ENCODE measurements around the gene PIM2.

Gene PIM2

DNA sequence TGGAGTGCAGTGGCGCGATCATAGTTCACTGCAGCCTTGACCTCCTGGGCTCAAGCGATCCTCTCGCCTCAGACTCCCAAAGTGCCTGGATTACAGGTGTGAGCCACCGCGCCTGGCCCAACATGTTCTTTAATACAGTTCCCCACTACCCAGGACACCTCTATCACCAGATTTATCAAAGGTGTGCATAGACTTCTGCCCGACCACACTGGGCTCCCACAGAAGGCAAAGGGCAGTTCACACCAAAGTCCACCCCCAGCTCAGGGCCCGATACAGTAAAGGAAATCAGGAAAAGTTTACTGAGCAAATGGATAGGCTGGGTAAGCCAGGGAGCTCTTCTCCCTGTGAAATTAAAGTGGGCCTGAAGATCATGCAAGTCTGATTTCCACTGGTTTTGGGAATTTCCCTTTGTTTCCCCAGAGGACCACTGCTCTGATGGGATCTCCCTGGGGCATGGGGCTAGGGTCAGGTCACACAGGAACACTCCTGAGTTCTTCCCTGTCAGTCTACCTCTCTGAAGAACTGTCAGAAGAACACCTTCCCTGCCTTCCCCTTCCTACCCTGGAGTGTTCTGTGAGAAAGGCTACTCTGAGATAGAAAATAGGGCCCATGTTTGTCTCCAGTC lies 17.7 kb upstream of the PIM2 start:
- no peak for DNase-seq (ENCODE audit: low read depth in 1 of 2, low spot score in 1 of 2)

DNA sequence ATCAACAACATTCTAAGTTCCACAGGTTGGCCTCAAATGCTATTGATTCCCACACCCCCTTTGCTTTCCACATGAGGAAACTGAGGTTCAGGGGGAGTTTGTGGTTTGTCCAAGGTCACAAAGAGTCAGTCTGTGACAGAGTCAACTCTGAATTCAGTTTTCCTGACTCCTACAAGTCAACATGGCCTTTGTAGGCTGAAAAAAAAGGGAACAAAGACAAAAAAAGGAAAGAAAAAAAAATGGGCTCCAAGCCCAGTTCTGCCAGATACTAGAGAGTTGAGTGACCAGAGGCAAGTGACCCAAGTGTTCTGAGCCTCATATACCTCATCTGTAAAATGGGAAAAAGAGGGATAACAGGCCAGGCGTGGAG lies 16.5 kb upstream of the PIM2 start:
- no peak for DNase-seq (ENCODE audit: low read depth in 1 of 2, low spot score in 1 of 2)

DNA sequence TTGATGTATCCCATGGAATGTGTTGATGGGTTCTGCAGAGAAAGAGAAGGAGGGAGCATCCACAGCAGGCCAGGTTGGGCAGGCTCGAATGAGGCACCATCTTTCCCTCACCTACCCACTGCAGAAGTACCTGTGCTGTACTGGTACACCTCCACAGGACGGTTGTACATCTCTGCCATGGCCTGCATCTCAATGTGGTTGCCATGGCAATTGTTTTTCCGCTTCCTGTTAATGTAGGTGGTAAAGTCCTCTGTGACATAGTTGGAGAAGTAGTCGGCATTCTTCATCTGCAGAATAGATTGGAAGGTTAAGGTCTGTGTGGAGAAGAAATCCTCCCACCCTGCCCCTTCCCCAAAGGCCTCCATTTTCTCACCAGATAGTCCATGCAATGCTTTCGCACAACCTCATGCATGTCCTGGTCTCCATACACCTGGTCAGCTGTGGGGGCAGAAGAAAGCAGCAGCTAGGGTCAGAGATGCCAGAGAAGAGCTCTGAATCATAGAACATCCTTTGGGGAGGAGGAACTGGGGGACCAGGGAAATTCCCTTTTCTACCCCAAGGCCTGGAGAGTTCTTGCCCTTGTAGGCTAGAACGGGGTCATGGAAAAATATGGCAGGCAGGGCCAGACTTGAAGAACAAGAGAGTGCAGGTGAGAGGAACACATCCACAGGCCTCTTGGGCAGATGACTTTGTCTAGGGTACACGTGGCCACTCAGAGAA lies 15.9 kb upstream of the PIM2 start:
- DNase-seq (ENCODE audit: low read depth in 1 of 2, low spot score in 1 of 2): no peak

DNA sequence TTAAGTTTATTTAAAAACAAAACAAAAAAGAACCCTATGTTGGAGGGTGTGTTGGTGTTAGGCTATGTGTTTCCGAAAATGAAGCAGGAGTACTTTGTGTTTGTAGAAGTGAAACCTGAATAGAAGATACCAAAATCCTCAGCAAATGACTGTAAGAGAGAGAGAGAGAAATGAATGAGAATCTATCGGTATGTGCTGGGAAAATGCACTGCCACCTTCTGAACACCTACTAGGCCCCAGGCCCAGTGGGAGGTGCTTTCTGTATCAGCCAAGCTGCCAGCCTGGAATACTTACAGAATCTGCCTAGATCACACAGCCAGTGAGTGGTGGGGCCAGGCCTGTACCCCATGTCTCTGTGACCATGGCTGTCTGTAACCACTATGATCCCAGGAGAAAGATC lies 14.9 kb upstream of the PIM2 start:
- DNase-seq (ENCODE audit: low read depth in 1 of 2, low spot score in 1 of 2): no peak

DNA sequence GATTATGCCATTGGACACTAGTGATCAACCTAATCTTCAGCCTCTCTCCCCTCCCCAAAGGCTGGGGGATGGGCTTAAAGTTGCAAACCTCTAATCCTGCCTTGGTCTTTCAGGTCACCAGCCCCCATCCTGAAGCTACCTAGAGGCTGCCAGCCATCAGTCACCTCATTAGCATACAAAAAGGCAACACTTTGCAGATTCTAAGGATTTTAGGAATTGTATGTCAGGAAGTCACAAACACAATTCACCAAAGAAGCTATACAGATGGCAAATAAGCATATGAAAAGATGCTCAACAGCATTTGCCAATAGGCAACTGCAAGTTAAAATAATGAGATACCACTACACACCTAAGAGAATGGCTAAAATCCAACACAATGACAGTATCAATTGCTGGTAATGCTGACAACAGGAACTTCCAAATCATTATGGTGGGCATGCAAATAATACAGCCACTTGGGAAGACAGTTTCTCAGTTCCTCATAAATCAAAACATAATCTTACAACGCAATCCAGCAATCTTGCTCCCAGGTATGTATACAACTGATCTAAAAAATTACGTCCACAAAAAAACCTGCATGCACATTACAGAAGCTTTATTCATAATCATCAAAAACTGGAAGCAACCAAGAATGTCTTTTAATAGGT lies 9.0 kb upstream of the PIM2 start:
- no peak for DNase-seq (ENCODE audit: low read depth in 1 of 2, low spot score in 1 of 2)

DNA sequence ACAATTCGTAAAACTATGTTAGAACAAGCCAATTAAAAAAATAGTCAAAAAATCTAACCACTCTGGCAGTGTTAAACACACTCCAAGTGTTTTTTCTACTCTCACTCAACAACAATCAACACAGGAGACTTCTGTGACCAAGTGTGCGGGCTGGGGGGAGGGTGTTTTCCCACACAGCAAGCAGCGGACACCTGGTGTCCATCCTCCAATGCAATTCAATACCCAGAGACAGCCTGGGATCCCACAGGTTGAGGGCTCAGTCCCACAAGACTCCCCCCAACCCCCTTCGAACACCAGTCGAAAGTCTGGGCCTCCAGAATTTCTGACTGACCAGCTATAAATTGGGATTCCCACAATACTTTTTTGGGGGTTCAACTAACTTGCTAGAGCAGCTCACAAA lies 8.3 kb upstream of the PIM2 start:
- no peak for DNase-seq (ENCODE audit: low read depth in 1 of 2, low spot score in 1 of 2)

DNA sequence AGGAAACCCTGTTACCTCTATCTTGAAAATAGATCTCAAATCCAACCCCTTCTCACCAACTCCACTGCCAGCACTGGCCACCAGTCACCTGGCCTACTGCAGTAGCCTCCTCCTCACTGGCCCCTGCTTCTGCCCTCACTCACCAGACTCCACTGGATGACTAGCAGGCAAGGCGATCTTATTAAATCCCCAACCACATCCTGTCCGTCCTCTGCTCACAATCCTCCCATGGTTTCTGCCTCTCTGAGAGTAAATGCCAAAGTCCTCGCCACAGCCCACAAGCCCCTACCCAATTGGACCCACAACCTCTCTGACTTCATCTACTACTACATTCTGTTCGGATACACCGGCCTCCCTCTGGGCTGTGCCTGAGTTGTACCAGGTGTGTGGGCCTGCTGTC lies 5.4 kb upstream of the PIM2 start:
- DNase-seq (ENCODE audit: low read depth in 1 of 2, low spot score in 1 of 2): no peak

DNA sequence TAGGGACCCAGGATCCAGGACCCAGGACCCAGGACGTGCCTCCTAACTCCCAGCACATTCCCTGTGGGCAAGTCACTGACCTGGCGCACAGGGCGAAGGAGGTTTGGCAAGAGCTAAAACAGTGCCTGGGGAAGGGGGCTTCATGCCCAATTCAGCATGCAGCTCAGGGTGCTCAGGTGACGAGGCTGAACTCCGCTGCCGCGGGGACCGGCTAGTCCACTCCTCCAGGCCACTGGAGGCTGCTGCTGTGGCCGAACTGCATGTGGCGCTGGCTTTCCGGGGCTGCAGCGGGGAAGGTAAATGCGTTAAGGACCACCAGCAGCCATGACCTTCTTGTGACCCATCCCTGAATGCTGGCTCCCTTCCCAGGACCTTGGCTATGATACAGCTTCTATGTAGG lies 4.9 kb upstream of the PIM2 start:
- no peak for DNase-seq (ENCODE audit: low read depth in 1 of 2, low spot score in 1 of 2)

DNA sequence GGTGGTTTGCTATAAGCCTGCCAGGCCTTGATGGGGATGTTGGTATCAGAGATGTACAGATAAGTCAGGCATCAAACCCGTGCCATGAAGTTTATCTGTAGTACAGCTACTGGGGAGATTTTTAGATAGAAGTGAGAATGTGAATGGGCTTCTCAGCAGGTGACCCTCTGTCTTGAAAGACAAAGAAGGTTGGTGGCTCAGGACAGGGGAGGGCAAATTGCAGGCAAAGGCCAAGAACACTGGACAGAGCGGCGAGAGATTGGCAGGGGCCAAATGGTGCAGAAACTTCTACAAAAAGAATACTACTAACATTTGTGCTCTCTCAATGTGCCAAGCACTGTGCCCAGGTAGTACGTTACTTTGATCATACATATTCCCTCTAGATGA lies 1.9 kb upstream of the PIM2 start:
- DNase-seq (ENCODE audit: low read depth in 1 of 2, low spot score in 1 of 2): no peak

DNA sequence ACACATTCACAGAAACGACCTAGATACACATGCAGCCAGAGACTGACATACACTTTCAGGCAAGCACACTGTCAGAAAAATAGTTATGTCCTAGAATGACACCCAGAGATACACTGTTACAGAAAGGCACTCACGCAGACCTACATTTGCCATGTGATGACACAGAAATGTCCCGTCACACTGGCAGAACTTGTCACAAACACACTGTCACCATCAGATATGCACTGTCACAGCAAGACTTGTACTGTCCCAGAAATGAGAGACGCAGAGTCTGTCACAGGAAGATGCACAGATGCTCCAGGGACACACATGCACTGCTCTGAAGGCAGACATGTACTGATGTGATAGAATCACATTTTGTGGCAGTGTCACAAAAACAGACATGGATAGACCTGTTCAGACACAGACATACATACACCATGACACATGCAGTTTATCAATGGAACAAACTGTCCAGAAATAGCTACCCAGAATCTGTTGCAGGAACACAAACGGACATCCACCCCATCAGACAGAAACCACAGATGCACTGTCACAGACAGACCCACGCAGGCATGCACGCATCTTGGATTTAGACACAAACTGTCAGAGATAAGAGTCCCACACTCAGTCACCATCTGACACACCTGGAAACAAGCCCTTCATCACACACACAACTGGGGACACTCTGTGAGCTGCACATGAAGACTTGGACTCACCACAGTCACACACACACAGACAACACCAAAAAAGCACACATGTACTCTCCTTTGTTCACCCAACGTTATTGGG lies 1.3 kb upstream of the PIM2 start:
- DNase-seq (ENCODE audit: low read depth in 1 of 2, low spot score in 1 of 2): no peak

DNA sequence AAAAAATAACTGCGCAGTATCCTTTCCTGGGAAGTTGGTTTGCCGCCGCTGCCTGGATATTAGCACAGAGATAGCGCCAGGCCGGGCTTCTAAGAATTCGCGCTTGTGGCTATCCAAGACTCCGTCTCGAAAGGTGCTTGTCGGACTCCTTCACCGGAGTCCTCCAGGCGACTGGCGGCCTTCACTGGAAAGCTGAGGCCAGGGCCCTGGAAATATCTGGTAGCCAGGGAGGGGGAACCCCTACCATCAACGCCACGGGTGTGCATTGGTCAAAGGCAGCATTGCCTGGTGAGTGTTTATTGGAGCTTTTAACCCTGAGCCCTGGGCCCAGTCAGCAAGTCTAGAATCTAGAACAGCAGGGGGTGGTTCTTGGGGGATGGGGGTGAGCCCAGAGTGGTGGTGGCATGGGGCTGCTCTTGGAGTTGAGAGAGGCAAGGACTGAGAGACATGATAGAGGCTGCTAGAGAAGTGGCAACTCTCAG lies 577 bp upstream of the PIM2 start:
- DNase-seq (ENCODE audit: low read depth in 1 of 2, low spot score in 1 of 2): no peak

DNA sequence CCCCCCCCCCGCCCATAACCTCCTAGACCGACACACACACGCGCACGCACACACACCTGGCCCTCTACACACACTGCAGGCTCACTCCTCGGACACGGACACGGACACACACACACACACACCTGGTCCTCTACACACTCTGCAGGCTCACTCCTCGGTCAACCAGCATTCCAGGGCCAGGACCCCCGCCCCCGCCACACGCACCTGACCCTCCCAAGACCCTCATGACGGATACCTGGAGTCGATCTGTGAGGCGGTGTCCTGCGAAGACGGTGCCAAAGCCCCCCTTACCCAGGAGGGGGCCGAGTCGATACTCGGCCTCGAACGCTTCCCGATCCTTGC lies 552 bp downstream of the PIM2 start:
- no peak for DNase-seq (ENCODE audit: low read depth in 1 of 2, low spot score in 1 of 2)

DNA sequence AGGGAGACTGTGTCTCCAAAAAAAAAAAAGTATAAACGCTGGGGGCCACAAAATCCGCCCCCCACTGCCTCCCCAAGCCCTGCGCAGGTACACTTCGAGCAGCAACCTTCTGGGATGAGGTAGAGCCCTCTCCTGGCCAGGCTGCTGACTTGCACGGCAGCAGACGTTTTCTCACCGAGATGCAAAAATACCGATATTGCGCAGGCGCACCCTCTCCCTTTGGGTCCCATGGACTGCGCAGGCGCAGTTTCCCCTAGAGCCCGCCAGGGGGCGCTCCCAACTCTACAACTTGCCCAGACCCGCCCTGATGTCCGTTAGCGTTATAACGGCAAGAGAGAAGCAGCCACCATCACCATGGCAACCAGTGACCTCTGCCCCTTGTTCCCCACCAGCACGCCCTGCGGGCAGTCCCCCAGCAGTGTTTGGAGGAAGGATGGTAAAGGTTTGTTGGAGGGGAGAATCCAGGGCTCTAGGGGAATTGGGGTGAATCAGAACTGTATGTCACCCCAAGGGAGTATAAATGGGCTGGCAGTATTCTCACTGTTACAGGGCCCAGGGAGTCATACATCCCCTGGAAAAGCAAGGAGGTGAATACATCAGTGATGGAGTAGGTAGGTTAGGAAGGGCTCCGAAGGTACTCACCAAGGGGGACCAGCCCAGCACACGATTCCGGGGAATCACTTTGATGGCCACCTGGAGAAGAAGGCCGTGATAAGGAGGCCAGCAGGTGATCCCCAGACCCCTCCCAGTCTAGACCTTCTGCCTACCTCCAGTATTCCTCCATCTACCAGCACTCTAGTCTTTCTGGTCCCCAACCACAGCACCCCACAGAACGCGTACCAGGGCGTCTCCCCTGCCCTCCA lies 1.5 kb downstream of the PIM2 start:
- peak; percentile 70 to 82 for DNase-seq (ENCODE audit: low read depth in 1 of 2, low spot score in 1 of 2)

DNA sequence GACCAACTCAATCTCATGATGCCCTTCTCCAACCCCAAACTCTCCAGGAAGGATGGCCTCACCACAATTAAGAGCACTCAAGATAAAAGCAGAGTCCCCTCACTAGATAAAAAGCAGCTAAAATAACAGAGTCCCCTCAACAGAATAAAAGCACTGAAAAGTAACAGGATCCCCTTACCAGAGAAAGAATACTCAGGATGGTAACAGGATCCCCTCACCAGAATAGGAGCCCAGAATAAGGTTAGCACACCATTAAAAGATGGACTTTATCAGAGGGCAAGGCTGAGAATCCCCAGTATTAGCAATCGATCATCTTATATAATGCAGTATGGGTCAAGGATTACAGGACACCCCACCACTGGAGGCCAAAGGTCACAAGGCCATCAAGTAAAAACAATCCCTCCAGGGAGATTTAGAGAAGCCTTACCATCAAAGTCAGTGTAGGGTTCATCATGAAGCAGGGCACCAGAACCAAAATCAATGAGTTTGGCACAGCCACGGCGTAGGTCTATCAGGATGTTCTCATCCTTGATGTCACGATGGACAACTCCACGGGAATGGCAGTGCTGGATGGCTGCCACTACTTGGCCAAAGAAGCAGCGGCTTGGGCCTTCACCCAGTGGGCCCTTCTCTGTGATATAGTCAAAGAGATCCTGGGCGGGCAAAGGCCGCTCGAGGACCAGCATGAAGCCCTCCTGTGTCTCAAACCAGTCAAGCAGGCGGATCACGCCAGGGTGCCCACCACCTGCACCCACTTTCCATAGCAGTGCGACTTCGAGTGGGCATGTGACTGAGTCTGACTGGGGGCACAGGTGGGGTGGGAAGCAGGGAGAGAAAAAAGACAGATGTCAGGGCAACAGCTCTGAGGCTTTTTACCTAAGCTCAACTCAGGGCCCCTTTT lies 4.0 kb downstream of the PIM2 start:
- no peak for DNase-seq (ENCODE audit: low read depth in 1 of 2, low spot score in 1 of 2)

DNA sequence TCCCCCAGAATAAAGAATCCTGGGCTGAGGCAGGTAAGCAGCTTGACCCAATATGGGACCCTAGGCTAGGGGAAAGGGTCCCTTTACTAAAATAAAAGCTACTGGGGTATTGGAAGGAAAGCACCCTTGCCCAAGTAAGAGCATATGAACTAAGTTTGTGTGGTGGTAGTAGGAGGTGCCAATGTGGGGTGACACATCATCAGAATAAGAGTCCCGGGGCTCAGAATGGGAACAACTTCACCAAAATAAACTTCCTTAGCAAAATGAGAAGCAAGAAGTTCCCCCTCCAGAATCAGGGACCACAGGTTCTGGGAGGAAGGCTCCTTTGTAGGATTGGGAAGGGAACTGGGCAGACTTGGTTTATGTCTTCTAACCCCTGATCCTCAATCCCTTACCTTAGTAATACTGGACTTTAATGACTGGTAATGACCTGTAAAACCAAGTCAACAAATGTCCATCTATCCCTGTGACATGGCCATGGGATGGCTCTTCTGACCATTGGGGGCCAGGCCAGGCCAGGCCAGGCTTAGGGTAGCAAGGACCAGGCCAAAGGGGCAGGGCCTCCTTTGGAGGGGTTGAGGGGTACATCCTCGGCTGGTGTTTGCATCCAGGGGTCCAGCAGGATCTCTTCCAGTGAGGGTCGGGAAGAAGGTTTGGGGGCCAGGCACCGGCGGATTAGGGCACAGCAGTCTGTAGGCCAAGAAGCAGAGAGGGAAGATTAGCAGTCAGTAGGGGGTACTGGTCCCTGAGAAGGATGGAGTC lies 5.0 kb downstream of the PIM2 start:
- DNase-seq (ENCODE audit: low read depth in 1 of 2, low spot score in 1 of 2): no peak

DNA sequence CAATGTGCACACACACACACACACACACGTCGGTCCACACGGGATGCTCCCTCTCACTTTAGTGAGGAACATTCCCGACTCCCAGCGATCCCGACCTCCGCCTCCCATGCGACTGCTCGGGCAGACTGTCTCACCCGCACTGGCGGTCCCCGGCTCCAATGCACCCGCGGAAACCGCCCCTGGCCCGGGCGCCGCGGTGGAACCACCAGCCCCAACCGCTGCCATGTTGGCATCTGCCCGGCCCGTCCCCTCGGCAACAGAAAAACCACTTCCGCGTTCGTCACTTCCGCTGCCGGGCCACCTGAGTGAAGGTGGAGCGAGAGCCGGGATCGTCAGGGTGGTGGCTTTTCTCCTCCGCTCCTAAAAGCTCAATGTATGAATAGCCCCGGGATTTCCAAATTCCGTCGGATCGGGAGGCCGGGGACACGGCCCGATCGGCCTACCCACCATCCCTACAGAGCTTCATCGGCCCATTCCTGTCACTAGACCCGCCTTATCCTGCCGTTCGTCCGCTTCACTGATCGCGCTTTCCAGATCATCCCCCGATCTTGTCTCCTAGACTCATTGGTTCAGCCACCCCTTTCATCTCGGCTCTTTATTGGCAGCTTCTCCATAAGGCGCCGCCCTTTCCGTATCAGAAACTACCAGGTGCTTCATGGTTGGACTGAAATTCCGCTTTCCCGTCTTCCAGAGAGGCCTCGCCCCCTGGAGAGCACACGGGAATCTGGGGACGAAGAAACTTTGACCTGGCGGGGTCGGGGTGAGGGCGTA lies 7.2 kb downstream of the PIM2 start, which contains the start of gene SLC35A2:
Gene SLC35A2, minus strand, starts transcription at position 235 of the 771 bp plus-strand sequence. Its CDS starts 10 bp downstream, at position 225.
- peak; percentile 72 to 83 for DNase-seq (ENCODE audit: low read depth in 1 of 2, low spot score in 1 of 2)

DNA sequence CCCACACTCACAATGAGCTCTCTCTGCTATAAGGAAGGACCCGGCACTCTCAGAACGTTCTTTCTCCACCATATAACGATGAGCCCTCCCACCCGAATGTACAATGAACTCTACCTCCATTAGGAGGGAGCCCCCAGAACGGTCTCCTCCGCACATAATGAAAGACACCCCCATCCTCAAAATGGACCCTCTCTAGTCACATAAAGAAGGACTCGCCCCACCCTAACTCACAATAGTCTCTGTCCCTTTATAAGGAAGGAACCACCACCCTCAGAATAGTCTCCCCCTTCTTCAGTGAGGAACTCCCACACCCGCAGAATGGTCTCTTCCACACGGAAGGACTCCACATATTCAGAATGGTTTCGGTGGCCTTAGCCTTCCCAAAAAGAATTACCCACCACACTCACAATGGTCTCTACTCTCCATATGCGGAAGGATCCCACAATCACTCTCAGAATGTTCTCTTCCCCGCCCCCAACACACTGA lies 7.9 kb downstream of the PIM2 start:
- DNase-seq (ENCODE audit: low read depth in 1 of 2, low spot score in 1 of 2): no peak

DNA sequence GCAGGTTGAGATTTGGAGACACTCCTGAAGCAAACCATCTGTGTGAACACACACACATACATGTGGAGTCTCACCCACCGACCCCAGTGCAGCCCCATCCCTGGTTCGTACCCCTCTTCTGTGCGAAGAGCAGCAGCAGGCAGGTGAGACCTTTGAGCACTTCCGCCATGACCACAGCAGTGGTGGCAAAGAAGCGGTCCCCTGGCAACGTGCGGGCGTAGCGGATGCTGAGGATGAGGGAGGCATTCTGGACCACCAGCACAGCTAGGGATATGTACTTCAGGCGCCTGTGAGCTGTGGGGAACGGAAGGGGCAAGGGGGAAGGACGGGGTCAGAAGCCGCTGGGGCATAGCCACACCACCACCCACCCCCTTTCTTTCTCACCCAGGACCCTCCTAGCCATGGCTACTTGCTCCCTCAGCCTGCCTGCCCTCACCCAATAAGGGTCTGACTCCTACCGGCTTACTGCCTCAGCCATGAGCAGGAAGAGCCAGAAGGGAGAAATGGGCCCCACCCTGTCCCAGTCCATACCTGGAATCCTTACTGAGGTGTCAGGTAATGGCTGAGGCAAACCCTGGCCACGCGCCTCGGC lies 9.0 kb downstream of the PIM2 start:
- no peak for DNase-seq (ENCODE audit: low read depth in 1 of 2, low spot score in 1 of 2)

Data from activated CD4-positive, alpha-beta T cell treated with anti-CD3 and anti-CD28 coated beads, Interleukin-2, amount 50 U/mL, for 24 hours (primary cell).